ENCODE measurements around the gene KIF24. TPM values are rescaled to one million over a fixed set of nuclear protein-coding genes. Genes with fewer than 3 reads are reported as not detected.

Gene KIF24
- total and polyA plus RNA-seq, 2 of the 8 experiments (the other 6 are each of a cell fraction or from before 2014, with no cell fraction given): 2.7 to 3.9 TPM

DNA sequence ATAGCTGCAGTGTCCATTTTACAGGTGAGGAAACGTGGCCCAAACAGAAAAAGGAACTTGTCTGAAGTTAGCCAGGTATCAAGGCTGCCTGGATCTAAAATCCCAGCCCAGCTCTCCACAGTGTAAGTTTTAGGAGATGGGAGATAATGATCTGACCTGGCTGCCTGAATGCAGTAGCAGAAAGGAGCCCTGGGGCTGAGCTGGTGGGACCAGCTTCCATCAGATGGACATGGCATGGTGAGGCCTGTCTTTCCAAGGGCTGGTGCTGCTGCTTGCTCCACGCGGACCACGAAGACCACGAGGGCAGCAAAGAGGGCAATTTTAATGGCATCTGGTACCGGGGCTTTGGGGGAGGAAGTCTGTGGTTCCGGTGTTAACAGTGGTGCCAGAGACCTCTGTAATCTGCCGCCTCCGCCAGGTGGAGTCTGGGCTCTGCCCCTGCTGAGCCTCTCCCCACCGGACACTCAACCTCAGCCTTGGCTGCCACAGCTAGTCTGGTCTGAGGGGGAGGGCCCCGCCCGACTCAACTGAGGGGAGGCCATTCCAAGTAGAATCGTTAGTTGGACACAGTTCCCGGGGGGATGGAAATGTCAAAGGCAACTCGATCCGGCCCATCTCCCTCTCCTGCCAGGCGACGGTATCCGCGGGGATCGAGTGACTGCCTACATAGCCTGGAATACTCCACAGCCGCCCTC lies 47.0 kb upstream of the KIF24 start:
- Histone ChIP-seq H3K4me1 (replicated peaks in 1 of 4; ENCODE audit: control insufficient read depth in 3 of 4, insufficient read depth in 4 of 4, low read length in 3 of 4) (peaks cover 3 to 12% (median 7%) of the 10 kb centered on the region in 4 experiments), H3K9me3 (ENCODE audit: insufficient read depth in 2 of 2, low read depth in 1 of 2, low read length in 1 of 2) (no peaks in the 10 kb centered on the region; a peak in 1 of 4 replicates), H2BK15ac (ENCODE audit: low read length) (peak overlapping the region; percentile 88; the same call in 1 of the 2 replicates), H2AFZ (ENCODE audit: low read length) (peak overlapping the region; percentile 51; the same call in 1 of the 2 replicates), H3K4ac (replicated peaks; ENCODE audit: insufficient read length, low read depth, low read length) (no peak overlapping the region), H3K27ac (ENCODE audit: low read depth, low read length) (no peak overlapping the region), H4K5ac (ENCODE audit: insufficient read length, low read depth, low read length) (no peak overlapping the region), H2BK5ac (ENCODE audit: low read depth, low read length) (0 out of 2 replicates have a peak overlapping the region, but pooled peaks have one; percentile 31), H3K4me3 (ENCODE audit: extremely low read depth in 1 of 4, insufficient read depth in 2 of 4, low read depth in 3 of 4, low read length in 4 of 4) (peak overlapping the region; percentile 61 to 75 (median 68)), H2AK5ac (ENCODE audit: low read depth, low read length) (peak overlapping the region; percentile 72; the same call in 1 of the 2 replicates), H3K23me2 (ENCODE audit: low read depth, low read length) (peaks cover 28% of the 10 kb centered on the region), H3K56ac (replicated peaks; ENCODE audit: insufficient read length, low read depth, low read length) (peak overlapping the region; percentile 23), H3K36me3 (ENCODE audit: control insufficient read depth in 2 of 4, insufficient read depth in 4 of 4, low read length in 3 of 4) (peaks cover 0 to 5% (median 0%) of the 10 kb centered on the region in 4 experiments; a peak in 1 of 8 replicates), H3K23ac (ENCODE audit: insufficient read length) (no peak overlapping the region), H3K79me2 (ENCODE audit: control insufficient read depth in 1 of 2, insufficient read depth in 2 of 2, low read length in 2 of 2) (no peaks in the 10 kb centered on the region), H4K20me1 (replicated peaks in 1 of 2; ENCODE audit: control insufficient read depth in 1 of 2, insufficient read depth in 2 of 2, low read length in 2 of 2) (peaks cover 0 to 4% of the 10 kb centered on the region in 2 experiments), H3K14ac (ENCODE audit: insufficient read length) (no peak overlapping the region), H3K9ac (replicated peaks in 1 of 4; ENCODE audit: extremely low read depth in 1 of 4, low read depth in 3 of 4, low read length in 3 of 4) (no peak overlapping the region), H3K27me3 (replicated peaks in 1 of 4; ENCODE audit: control insufficient read depth in 3 of 4, extremely low read depth in 1 of 4, insufficient read depth in 3 of 4, low read length in 3 of 4) (peaks cover 1 to 18% (median 15%) of the 10 kb centered on the region in 4 experiments; a peak in 6 of 7 replicates), H2BK20ac (ENCODE audit: low read length) (0 out of 2 replicates have a peak overlapping the region, but pooled peaks have one; percentile 15), H2BK120ac (replicated peaks; ENCODE audit: low read depth, low read length) (no peak overlapping the region), H3K79me1 (ENCODE audit: low read depth, low read length) (no peaks in the 10 kb centered on the region; the same call in 1 of the 2 replicates), H4K8ac (ENCODE audit: extremely low read depth, insufficient read depth, low read length) (no peak overlapping the region), H2BK12ac (ENCODE audit: low read depth, low read length) (peak overlapping the region; percentile 85; the same call in 1 of the 2 replicates), H3K18ac (ENCODE audit: extremely low read depth, low read length) (peak overlapping the region; percentile 24), H4K91ac (replicated peaks; ENCODE audit: insufficient read length, low read length) (no peak overlapping the region), H3K4me2 (ENCODE audit: insufficient read depth in 1 of 2, low read depth in 2 of 2, low read length in 2 of 2) (peak overlapping the region; percentile 82 to 92)
- FAIRE-seq: no peak
- POLR2A ChIA-PET (ENCODE audit: partially characterized antibody): interaction anchor here (1.1 to 3.4 kb wide), 3 partner anchors 12 to 29 kb away, joined by 4 to 18 read pairs (median 4); no protein-coding TSS in a partner anchor
- 6% methylated on average over 21 of the region's 22 CpGs; no CpG with 5 or more reads in 1 of the 2 experiments for WGBS, 2 experiments (ENCODE audit: extremely low coverage in 1 of 2, insufficient coverage in 1 of 2, insufficient read length in 1 of 2, insufficient replicate concordance in 2 of 2, low coverage in 1 of 2, low lambda C conversion rate in 2 of 2, missing lambda C conversion rate in 1 of 2)
- DNase-seq (ENCODE audit: low read depth in 1 of 2, low spot score in 2 of 2): no peak
- CTCF ChIA-PET (ENCODE audit: partially characterized antibody): interaction anchor here (0.6 to 19.4 kb wide), 10 partner anchors 12 to 255 kb away, joined by 3 to 350 read pairs (median 4); no protein-coding TSS in a partner anchor
- no peak for TF ChIP-seq SIX5 (IDR thresholded peaks at IDR 0.05; ENCODE audit: low read depth, low read length)
- TF ChIP-seq, protein P1, sequence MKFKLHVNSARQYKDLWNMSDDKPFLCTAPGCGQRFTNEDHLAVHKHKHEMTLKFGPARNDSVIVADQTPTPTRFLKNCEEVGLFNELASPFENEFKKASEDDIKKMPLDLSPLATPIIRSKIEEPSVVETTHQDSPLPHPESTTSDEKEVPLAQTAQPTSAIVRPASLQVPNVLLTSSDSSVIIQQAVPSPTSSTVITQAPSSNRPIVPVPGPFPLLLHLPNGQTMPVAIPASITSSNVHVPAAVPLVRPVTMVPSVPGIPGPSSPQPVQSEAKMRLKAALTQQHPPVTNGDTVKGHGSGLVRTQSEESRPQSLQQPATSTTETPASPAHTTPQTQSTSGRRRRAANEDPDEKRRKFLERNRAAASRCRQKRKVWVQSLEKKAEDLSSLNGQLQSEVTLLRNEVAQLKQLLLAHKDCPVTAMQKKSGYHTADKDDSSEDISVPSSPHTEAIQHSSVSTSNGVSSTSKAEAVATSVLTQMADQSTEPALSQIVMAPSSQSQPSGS (IDR thresholded peaks at IDR 0.05; ENCODE audit: low read length): no peak
- peak; percentile 60; the same call in 1 of the 2 replicates for TF ChIP-seq YY1 (IDR thresholded peaks at IDR 0.05; ENCODE audit: low read depth, low read length)
- TF ChIP-seq EGR1 (IDR thresholded peaks at IDR 0.05; ENCODE audit: borderline replicate concordance, low read depth, low read length): no peak
- TF ChIP-seq SP1 (IDR thresholded peaks at IDR 0.05; ENCODE audit: low read depth, low read length): no peak
- TF ChIP-seq SRF (IDR thresholded peaks at IDR 0.05; ENCODE audit: low read depth, low read length): no peak
- peak; percentile 57 for TF ChIP-seq SAP30 (IDR thresholded peaks at IDR 0.05; ENCODE audit: insufficient read depth, insufficient replicate concordance, low read length)
- TF ChIP-seq CREB1 (IDR thresholded peaks at IDR 0.05): no peak
- TF ChIP-seq POLR2A (IDR thresholded peaks at IDR 0.05; ENCODE audit: control extremely low read depth in 1 of 2, low read depth in 2 of 2, low read length in 2 of 2): no peak
- TF ChIP-seq CTBP2 (IDR thresholded peaks at IDR 0.05; ENCODE audit: borderline replicate concordance, insufficient read depth, insufficient read length, low read length): no peak

All from H1 (cell line).